Globus pallidus (tissue), 1 donor: ENCODE measurements around the gene PGP.

Experiments used
- DNase-seq: peaks from one replicate; pipeline ENCODE4 v3.0.0-alpha.2; 2015; ENCODE audit warnings: low spot score

Gene PGP

DNA sequence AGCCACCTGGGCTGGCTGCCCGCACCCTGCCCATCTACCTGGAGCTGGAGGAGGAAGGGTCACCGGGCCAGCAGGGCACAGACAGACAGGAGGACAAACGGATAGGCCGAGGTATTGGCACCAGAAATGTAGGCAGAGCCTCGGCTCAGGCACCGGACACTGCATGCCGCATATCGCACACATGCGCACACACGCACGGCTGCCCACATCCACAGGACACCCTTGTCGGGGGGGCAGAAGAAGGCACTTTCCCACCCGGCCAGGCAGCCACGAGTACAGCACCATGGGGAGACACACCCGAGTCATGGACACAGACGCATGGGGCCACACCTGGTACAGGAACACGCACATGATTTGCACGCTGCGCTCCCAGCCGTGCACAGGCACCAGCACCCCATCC lies 32.7 kb downstream of the PGP start:
- no peak for DNase-seq

DNA sequence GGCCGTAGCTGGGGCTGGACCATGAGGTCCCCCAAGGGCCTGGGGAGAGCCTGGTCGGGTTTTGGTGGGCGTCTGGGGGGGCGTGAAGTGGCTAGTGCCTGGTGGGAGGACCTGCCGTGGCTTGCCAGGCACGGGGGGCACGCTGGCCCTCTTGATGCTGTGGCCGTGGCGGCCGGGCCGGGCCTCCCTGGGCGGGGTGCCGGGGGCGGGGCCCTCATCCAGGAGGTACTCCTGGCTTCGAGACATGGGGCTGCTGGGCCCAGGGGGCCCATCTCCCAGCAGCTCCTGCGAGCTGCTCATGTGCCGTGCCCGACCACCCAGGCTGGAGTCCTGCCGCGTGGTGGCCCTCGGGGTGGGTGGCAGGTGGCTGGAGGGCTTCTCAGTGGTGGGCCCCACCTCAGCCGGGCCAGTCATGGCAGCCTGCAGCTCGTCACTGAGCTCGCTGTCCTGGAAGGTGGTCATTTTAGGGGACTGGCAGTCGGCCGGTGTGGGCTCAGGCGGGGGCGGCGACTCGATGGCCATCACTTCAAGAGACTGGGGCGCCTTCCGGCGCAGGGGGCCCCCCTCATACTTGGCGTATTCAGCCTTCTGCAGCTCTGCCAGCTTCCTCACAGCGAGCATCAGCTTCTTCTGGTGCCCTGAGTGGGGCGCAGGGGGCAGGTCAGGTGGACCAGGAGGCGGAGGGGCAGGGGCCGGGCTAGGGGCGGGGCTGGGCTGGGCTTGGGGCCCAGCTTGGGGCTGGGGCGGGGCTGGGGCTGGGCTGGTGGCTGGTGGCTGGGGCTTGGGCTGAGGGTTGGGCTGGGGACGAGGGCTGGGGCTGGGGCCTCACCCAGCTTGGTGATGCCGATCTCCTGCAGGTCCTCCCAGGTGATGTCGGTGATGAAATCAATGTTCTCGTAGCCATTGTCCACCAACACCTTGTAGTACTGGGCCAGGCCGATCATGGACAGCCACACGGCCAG lies 33.4 kb downstream of the PGP start:
- no peak for DNase-seq

DNA sequence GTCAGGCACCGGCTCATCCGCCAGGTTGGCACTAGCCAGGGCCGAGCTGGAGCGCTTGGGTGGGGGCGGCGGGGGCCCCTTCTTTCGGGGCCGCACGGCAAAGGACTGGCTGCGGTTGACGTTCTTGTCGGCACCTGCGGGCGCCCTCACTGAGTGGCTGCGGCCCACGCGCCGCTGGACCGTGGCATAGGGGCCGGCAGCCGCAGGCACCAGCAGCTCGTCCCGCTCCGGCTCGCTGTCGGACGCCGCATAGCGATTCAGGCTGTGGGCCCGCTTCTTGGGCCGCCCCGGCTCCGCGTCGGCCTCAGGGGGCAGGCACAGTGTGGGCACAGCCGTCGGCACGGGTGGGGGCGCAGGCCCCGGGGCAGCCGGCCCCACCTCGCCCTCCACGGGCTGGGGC lies 34.2 kb downstream of the PGP start:
- DNase-seq: no peak

DNA sequence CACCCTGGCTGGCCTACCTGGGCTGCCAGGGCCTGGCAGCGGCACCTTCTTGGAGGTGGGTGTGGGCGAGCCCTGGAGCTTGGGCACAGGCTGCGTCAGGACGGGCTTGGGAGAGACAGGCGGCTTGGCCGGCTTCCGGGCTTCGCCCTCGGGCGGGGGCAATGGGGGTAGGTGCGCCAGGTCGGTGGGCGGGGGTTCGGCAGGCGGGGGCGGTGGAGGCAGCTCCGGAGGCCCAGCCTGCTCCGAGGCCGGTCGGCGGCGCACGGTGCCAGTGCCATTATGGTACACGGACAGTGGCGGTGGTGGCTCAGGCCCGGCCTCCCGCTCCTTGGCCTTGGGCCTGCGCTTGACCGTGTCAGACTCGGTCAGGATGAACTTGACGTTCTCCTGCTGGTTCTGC lies 35.1 kb downstream of the PGP start:
- DNase-seq: no peak

DNA sequence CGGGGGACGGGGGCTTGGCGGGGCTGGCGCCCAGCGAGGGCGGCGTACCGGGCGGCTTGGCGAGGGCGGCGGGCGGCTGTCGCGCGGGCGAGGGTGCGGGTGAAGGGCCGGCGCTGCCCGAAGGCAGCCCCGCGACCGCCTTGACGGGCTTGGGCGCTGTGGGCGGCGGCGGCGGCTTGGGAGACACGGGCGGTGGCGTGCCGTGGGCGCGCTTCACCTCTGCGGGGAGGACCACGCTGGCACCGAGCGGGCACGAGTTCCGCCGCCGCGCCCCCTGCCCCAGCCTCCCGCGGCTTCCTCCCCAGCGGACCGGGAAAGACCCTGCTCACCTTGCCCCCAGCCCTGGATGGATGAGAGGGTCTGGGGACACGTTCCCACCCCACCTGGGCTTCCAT lies 35.5 kb downstream of the PGP start:
- DNase-seq: no peak

DNA sequence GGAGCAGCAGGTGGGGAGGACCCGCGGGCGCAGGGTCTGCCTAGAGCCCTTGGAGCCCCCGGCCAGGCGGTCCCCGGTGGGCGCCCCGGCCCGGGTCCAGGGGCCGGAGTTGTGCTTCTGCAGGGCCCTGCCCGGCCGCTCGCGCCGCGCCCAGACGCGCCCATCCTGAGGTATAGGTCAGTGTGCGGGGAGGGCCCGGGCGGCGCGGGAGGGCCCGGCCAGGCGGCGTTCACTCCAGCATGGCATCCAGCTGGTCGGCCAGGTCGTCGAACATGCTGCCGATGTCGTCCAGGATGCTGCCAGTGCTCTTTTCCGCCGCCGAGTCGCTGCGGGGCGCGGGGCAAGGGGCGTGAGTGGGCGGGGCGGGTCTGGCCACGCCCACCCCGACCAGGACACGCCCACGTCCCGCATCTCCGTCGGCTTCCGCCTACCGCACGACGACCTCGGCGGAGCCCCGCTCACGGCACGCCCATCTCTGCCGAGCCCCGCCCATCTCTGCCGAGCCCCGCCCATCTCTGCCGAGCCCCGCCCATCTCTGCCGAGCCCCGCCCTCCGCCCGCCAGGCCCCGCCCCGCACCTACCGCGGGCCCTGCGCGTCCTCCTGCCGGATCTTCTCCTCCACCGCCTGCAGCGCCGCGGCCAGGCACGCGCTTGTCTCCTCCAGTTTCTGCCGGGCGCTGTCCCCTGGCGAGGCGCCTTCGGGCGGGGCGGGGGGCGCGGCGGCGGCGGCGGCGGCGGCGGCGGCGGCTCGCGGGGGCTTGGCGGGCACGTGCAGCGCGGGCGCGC lies 36.1 kb downstream of the PGP start:
- DNase-seq: no peak

DNA sequence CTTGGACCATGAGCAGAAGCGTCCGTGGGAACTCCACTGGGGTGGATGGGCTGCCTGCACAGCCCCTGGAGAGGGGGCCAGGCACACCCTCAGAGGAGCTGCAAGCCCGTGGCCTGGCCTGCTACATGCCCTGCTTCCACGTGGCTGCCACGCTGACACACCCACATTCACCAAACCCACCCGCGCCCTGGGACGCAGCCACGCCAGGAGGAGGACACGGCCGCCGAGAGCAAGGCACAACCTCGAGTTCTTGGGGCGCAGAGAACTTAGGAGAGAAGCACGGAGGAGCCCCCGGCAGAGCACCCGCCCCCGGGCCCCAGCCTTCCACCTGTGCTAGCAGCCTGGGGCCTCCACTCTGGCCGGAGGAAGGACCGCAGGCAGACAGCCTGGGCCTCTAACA lies 37.1 kb downstream of the PGP start:
- no peak for DNase-seq

DNA sequence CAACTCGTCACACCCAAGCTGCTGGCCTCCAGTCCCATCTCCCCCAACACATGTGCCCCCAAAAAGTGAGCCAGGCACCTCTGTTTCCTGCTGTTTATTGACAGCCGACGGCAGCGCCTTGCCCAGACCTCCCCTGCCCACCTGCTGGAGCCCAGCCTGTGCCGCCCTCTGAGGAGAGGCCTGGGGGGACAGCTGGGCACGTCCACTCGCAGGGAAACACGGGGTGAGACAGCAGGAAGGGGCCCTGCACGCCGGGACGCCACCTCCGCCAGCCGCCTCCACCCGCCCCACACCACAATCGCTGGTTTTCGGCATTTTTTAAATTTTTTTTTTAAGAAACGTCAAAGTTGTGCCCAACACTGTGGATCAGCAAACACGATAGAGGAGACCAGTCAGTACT lies 37.5 kb downstream of the PGP start:
- DNase-seq: no peak

DNA sequence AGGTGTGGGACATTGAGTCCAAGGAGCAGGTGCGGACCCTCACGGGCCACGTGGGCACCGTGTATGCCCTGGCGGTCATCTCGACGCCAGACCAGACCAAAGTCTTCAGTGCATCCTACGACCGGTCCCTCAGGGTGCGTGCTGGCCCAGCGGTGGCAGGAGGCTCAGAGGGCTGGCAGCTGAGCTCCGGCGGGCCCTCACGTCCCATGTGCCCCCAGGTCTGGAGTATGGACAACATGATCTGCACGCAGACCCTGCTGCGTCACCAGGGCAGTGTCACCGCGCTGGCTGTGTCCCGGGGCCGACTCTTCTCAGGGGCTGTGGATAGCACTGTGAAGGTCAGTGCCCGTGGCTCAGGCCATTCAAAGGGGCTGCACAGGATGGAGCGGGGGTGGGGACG lies 38.6 kb downstream of the PGP start:
- no peak for DNase-seq

DNA sequence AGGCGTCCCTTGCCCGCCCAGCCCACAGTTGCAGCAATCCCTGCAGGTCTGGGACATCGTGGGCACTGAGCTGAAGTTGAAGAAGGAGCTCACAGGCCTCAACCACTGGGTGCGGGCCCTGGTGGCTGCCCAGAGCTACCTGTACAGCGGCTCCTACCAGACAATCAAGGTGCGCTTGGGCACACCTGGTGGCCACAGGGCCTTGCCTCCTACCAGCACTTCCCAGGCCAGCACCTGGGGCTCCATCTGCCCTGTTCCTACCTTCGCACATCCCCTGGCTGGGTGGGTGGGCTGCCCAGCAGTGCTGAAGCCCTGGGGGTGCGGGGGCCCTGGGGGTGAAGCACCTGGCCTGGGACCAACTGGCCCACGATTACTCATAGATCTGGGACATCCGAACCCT lies 39.2 kb downstream of the PGP start:
- no peak for DNase-seq

DNA sequence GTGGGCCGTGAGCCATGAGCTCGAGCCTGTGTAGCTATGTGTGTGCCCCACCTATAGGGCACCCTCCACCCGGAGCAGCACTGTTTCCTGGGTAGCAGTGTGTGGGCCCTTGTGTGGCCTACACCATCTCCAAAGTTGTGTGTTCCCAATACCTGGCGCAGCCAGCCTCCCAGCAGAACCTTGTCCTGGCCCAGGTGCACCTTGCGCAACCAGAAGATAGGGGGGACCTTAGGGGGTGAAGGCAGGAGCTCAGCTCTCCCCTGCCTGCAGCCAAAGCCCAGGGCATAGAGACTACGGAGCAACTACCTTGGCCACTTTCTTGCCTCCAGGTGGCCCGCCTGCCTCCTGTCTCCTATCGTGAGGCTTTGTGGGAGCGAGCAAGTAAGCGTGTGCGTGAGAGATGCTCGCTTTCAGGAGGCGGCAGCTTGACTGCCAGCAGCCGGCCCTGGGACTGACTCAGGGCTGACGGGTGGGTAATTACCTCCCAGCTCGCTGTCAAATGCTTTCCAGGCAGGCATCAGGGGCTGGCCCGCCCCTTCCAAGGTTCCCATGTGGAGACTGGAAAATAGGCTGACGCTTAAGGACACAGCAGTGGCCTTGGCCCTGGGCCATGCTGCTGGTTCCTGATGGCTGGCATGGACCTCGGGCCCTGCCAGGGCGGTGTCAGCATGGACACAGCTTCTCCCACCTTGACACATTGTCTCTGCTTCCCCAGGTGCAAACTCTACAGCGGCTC lies 40.1 kb downstream of the PGP start:
- no peak for DNase-seq

DNA sequence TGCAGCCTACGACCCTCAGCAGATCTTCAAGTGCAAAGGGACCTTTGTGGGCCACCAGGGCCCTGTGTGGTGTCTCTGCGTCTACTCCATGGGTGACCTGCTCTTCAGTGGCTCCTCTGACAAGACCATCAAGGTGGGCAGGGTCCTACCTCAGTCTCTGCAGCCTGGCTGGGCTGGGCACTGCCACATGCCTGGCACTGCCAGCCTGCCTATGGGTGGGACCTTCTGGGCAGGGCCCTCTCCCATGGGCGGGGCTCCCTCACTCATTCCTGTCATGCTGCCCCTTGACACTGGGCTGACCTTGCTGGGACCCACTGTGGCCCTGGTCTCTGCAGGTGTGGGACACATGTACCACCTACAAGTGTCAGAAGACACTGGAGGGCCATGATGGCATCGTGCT lies 40.7 kb downstream of the PGP start:
- DNase-seq: no peak

DNA sequence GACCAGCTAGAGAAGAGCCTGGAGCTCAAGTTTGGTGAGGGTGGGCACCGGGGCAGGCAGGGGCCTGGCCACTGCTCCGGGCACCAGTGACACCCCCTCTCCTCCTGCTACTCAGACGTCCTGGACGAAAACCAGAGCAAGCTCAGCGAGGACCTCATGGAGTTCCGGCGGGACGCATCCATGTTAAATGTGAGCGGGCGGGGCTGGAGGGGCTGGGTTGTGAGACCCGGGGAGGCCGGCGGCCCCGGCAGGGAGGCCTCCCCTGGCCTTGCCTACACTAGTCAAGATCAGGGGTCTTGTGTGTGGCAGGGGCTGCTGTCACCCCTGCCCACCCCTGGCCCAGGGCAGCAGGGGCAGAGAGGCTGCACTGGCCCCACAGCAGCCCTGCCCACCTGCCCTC lies 41.3 kb downstream of the PGP start:
- no peak for DNase-seq

DNA sequence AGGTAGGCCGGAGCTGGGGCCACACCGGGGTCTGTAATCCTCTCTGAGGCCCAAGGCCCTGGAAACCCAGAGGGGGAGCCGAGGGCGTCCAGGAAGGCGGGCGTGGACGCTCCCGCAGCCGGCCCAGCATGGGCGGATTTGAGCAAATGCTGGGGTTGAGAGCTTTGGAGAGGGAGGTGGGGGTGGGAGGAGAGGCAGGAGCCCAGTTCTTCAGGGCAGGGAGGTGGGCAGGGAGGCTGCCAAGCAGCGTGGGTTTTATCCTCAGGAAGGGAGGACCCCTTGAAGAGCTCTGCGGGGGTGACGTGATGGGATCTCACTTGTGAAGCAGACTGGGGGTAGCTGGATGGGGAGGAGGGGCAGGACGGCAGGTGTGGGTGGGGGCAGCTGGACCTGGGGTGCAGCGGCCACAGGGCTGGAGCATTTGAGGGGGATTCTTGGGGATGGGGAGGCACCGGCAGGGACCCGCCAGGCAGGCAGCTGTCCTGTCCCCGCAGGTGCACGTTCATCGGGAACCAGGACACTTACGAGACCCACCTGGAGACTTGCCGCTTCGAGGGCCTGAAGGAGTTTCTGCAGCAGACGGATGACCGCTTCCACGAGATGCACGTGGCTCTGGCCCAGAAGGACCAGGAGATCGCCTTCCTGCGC lies 41.8 kb downstream of the PGP start:
- no peak for DNase-seq

DNA sequence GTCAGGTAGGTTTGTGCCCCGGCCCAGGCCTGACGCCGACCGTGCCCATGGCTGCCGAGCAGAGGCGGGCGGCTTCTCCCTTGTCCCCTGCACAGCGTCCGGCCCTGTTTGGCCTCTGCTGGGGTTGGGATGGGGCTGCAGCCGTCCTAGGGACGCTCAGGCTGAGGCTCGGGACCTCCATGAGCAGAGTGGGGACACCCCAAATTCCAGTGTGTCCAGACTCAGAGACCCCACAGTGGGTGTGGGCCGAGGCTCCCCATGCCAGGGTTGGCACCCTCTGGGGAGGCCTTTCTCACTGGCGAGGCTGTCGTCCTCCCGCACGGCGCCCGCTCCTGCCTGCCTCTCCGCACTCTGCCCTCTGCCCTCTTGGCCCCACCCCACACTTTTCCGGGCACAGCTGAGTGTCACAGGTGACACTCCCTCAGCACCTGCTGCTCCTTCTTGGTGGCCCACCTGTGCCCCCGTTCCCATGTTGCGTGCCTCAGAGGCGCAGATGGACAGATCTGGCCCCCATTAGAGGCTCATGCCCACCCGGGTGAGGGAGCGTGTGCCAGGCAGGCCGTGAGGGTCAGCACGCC lies 43.0 kb downstream of the PGP start:
- no peak for DNase-seq

DNA sequence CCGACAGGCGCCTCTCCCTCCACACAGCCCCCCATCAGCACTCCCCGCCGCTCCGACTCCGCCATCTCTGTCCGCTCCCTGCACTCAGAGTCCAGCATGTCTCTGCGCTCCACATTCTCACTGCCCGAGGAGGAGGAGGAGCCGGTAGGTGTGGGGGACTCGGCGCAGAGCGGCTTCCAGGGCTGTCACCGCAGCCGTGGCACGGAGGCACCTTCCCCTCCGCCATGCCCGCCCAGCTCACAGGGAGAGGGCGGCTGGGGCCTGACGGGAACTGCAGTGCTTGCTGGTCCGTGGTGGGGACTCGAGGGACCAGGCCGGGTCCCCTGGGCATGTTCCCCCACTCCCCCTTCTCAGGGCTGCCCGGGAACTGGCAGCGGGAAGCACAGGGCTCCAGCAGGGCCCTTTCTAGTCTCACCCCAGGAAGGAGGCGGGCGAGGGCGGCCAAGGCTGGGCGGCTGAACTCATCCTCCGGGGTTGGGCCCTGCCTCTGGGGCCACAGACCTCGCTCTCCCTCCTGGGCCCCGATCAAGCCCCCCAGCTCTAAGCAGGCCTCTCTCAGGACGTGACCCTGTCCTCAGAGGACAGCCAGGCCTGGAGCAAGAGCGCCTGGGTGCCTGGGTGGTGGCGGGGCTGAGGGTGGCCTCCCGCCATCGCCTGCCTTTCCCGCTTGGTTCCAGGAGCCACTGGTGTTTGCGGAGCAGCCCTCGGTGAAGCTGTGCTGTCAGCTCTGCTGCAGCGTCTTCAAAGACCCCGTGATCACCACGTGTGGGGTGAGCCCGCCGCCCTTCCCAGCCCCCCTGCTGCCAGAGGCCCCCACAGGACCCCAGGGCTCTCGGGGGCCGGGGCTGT lies 43.8 kb downstream of the PGP start:
- no peak for DNase-seq

DNA sequence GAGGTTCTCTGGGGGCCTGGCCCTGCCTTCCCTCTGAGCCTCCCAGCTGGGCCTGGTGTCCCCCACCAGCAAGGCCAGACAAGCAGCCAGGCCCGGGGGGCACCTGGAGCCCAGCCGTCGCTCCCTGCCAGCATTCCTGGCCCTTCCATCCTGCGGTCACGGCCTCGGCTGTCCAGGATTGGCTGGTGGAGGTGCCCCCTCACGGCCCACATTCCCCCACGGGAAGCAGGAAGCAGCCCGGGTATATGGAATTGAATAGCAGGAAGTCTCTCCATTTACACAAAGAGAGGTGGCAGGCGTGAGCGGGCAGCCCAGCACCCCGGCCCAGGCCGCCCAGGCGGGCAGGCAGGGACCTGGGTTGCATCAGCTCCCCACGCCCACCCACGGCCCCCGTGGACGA lies 44.6 kb downstream of the PGP start:
- no peak for DNase-seq

DNA sequence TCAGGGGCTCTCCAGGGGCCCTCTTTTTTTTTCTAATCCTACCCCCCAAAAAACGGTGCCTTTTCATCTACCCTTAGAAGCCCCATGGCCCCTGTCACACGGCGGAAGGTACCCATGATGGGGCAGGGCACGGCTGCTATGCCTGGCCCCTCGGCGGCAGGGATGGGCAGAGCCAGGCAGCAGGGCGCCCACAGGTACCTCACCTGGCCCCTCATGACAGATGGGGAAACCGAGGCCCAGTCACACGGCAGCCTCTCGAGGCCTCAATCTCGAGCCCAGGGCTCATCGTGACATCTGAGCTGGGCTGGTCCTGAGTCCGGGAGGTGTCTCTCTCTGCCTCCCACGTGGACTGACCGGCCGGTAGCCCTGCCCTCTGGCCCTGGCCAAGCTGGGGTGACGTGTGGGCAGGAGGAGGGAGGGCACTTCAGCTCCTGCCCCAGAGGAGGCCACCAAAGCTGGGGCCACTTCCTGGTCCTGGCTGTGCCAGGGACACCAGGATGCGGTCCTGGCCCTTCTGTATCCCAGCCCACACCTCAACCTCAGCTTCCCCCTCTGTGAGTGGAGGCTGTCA lies 47.5 kb downstream of the PGP start:
- no peak for DNase-seq

DNA sequence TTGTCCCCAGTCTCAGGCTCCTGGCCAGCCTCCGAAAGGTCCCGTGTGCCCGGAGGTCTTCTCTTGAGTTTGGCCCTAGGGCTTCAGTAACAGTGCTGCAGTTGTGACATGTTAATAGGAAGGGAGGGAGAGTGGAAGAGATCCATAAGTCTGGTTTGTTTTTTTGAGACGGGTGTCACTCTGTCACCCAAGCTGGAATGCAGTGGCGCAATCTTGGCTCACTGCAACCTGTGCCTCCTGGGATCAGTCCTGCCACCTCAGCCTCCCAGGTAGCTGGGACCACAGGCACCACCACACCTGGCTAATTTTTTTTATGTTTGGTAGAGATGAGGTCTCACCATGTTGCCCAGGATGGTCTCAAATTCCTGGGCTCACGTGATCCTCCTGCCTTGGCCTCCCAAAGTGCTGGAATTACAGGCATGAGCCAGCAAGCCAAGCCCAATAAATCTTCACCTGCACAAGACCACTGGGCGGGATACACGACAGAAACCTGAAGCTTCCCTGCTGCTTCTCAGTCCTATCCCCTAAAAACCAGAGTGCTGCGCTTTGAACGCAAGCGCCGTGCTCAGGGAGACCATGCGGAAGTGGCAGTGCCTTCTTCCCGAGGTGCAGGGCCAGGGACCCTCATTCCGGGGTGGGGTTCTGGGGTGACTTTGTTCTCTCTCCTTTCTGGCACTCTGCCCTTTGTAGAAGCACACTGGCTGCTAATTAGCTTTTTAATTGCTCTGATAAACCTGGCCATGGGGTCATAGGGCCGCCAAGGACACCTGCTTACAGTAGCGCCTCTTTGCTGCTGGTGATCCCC lies 48.2 kb downstream of the PGP start:
- DNase-seq: no peak

DNA sequence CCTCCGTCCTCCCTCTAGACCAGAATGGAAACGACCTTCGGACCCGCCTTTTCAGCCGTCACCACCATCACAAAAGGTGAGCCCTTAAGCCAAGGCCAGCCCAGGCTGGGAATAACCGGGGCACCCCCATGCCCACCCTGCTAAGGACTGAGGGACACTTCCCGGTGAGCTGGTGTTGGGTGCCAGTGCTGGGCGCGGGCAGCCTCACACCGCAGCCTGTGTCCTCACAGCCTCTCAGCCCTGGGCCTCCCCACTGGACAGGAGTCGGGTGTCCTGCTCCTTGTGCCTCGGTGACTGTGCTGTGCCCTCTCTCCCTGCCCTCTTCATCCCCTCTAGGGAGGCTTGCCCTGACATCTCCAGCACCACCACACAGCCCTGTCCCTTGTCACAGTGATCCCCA lies 48.8 kb downstream of the PGP start:
- no peak for DNase-seq
